Measurements from ENCODE around the gene SCYGR5.
"Not testable (repeated sequence)": the region's sequence is repeated elsewhere in the genome, so short reads cannot be mapped to it uniquely, and the experiment has no call there.

Gene SCYGR5

DNA sequence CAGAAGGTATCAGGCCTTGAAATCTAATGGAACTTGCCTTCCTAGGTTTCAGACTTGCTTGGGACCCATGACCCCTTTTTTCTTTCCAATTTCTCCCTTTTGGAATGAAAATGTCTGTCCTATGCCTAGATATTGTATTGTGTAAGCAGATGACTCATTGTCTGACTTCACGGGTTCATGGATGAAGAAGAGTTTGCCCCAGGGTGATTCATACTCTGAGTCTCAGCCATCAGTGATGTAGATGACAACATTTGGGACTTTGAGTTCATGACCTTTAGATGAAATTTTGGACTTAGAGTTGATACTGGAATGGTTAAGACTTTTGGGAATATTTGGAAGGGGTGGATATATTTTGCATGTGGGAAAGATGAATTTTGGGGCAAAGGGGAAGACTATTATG is 11.2 kb upstream of the SCYGR5 start:
- H3K27me3 ChIP-seq (ENCODE audit: insufficient read depth, insufficient read length), result no peaks in the 10 kb centered on the region
- no peak for DNase-seq (ENCODE audit: low read depth, low spot score)
- H3K4me1 ChIP-seq (ENCODE audit: insufficient read depth, insufficient read length), result no peaks in the 10 kb centered on the region
- H3K9ac ChIP-seq (ENCODE audit: insufficient read length, low read depth), result no peak overlapping the region
- H3K9me3 ChIP-seq (ENCODE audit: insufficient read depth, low read length), result no peaks in the 10 kb centered on the region
- H3K4me3 ChIP-seq (ENCODE audit: insufficient read length, low read depth), result no peak overlapping the region
- TF ChIP-seq ZNF274 (IDR thresholded peaks at IDR 0.05; ENCODE audit: low read depth, low read length), result no peak
- TF ChIP-seq YY1 (IDR thresholded peaks at IDR 0.05; ENCODE audit: insufficient read depth, insufficient read length), result no peak
- no peak for TF ChIP-seq SUZ12 (IDR thresholded peaks at IDR 0.05; ENCODE audit: extremely low read depth, insufficient read depth, insufficient read length)
- no peaks in the 10 kb centered on the region for H3K36me3 ChIP-seq (ENCODE audit: insufficient read depth, insufficient read length, low read length)

GRCh38 chr2:227657199-227657845 is 9.3 kb upstream of the SCYGR5 start:
- Histone ChIP-seq H3K9ac (ENCODE audit: insufficient read length, low read depth) (no peak overlapping the region), H3K9me3 (ENCODE audit: insufficient read depth, low read length) (no peaks in the 10 kb centered on the region), H3K27me3 (ENCODE audit: insufficient read depth, insufficient read length) (no peaks in the 10 kb centered on the region), H3K4me3 (ENCODE audit: insufficient read length, low read depth) (no peak overlapping the region), H3K4me1 (ENCODE audit: insufficient read depth, insufficient read length) (peaks cover 2% of the 10 kb centered on the region), H3K36me3 (ENCODE audit: insufficient read depth, insufficient read length, low read length) (no peaks in the 10 kb centered on the region)
- no peak for DNase-seq (ENCODE audit: low read depth, low spot score)
- TF ChIP-seq SUZ12 (IDR thresholded peaks at IDR 0.05; ENCODE audit: extremely low read depth, insufficient read depth, insufficient read length) (no peak), YY1 (IDR thresholded peaks at IDR 0.05; ENCODE audit: insufficient read depth, insufficient read length) (no peak)

DNA sequence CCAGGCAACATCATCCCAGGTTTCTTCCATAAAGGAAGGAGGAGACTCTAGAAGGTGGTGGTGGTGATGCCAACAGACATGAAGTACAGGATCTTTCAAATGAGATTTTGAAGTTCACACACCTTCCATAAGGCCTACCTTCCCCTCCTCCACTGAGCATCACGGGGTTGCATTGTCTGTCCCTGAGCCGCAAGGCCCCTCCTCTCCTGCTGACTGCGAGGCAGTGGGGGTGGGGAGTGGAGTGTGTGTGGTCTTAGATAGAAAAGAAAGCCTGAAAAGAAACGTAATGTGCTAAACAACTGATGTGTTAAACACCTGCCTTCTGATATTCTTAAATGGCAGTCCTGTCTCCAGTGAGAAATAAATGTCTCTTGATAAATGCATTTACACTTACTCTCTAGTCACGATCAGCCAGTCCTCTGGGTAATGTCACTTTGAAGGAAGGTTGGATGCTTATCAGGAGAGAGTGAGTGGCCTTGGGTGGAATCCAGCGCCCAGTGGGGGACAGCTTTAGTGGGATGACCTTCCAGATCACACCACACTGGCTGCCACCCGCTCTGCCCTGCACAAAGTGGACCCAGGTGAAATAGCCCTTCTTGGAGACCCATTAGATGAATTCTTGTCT is 5.5 kb upstream of the SCYGR5 start:
- TF ChIP-seq ZNF274 (IDR thresholded peaks at IDR 0.05; ENCODE audit: low read depth, low read length), result no peak
- TF ChIP-seq SUZ12 (IDR thresholded peaks at IDR 0.05; ENCODE audit: extremely low read depth, insufficient read depth, insufficient read length), result no peak
- no peak for TF ChIP-seq YY1 (IDR thresholded peaks at IDR 0.05; ENCODE audit: insufficient read depth, insufficient read length)
- Histone ChIP-seq H3K9ac (ENCODE audit: insufficient read length, low read depth) (peak overlapping the region; percentile 23), H3K4me1 (ENCODE audit: insufficient read depth, insufficient read length) (peaks cover 2% of the 10 kb centered on the region)

GRCh38 chr2:227661827-227662226 is 4.8 kb upstream of the SCYGR5 start:
- peaks cover 2% of the 10 kb centered on the region for H3K4me1 ChIP-seq (ENCODE audit: insufficient read depth, insufficient read length)
- no peaks in the 10 kb centered on the region for H3K9me3 ChIP-seq (ENCODE audit: insufficient read depth, low read length)
- no peak overlapping the region for H3K4me3 ChIP-seq (ENCODE audit: insufficient read length, low read depth)
- no peaks in the 10 kb centered on the region for H3K36me3 ChIP-seq (ENCODE audit: insufficient read depth, insufficient read length, low read length)
- no peaks in the 10 kb centered on the region for H3K27me3 ChIP-seq (ENCODE audit: insufficient read depth, insufficient read length)
- no peak for DNase-seq (ENCODE audit: low read depth, low spot score)
- TF ChIP-seq SUZ12 (IDR thresholded peaks at IDR 0.05; ENCODE audit: extremely low read depth, insufficient read depth, insufficient read length) (no peak), ZNF274 (IDR thresholded peaks at IDR 0.05; ENCODE audit: low read depth, low read length) (no peak), YY1 (IDR thresholded peaks at IDR 0.05; ENCODE audit: insufficient read depth, insufficient read length) (no peak)
- H3K9ac ChIP-seq (ENCODE audit: insufficient read length, low read depth), result no peak overlapping the region

More for the DNA sequence above, 5.5 kb upstream of the SCYGR5 start:
- DNase-seq (ENCODE audit: low read depth, low spot score), result peak; percentile 66
- Histone ChIP-seq H3K27me3 (ENCODE audit: insufficient read depth, insufficient read length) (no peaks in the 10 kb centered on the region), H3K36me3 (ENCODE audit: insufficient read depth, insufficient read length, low read length) (no peaks in the 10 kb centered on the region), H3K4me3 (ENCODE audit: insufficient read length, low read depth) (no peak overlapping the region), H3K9me3 (ENCODE audit: insufficient read depth, low read length) (no peaks in the 10 kb centered on the region)

GRCh38 chr2:227665189-227665940 is 1.2 kb upstream of the SCYGR5 start:
- no peaks in the 10 kb centered on the region for H3K27me3 ChIP-seq (ENCODE audit: insufficient read depth, insufficient read length)
- no peaks in the 10 kb centered on the region for H3K9me3 ChIP-seq (ENCODE audit: insufficient read depth, low read length)
- DNase-seq (ENCODE audit: low read depth, low spot score), result no peak
- H3K4me3 ChIP-seq (ENCODE audit: insufficient read length, low read depth), result no peak overlapping the region
- H3K9ac ChIP-seq (ENCODE audit: insufficient read length, low read depth), result no peak overlapping the region
- H3K36me3 ChIP-seq (ENCODE audit: insufficient read depth, insufficient read length, low read length), result no peaks in the 10 kb centered on the region
- peaks cover 2% of the 10 kb centered on the region for H3K4me1 ChIP-seq (ENCODE audit: insufficient read depth, insufficient read length)
- TF ChIP-seq SUZ12 (IDR thresholded peaks at IDR 0.05; ENCODE audit: extremely low read depth, insufficient read depth, insufficient read length) (no peak), ZNF274 (IDR thresholded peaks at IDR 0.05; ENCODE audit: low read depth, low read length) (no peak), YY1 (IDR thresholded peaks at IDR 0.05; ENCODE audit: insufficient read depth, insufficient read length) (no peak)

- Histone ChIP-seq H3K27me3 (ENCODE audit: insufficient read depth, insufficient read length) (no peaks in the 10 kb centered on the region), H3K4me3 (ENCODE audit: insufficient read length, low read depth) (no peak overlapping the region), H3K36me3 (ENCODE audit: insufficient read depth, insufficient read length, low read length) (no peaks in the 10 kb centered on the region), H3K4me1 (ENCODE audit: insufficient read depth, insufficient read length) (no peaks in the 10 kb centered on the region), H3K9ac (ENCODE audit: insufficient read length, low read depth) (no peak overlapping the region), H3K9me3 (ENCODE audit: insufficient read depth, low read length) (no peaks in the 10 kb centered on the region)
- no peak for DNase-seq (ENCODE audit: low read depth, low spot score)
- no peak for TF ChIP-seq YY1 (IDR thresholded peaks at IDR 0.05; ENCODE audit: insufficient read depth, insufficient read length)
- no peak for TF ChIP-seq ZNF274 (IDR thresholded peaks at IDR 0.05; ENCODE audit: low read depth, low read length)
- no peak for TF ChIP-seq SUZ12 (IDR thresholded peaks at IDR 0.05; ENCODE audit: extremely low read depth, insufficient read depth, insufficient read length)
Observed at GRCh38 chr2:227671170-227671905, 4.7 kb downstream of the SCYGR5 start.

GRCh38 chr2:227673620-227674019 is 7.0 kb downstream of the SCYGR5 start:
- not testable (repeated sequence) for DNase-seq (ENCODE audit: low read depth, low spot score); H3K9ac ChIP-seq (ENCODE audit: insufficient read length, low read depth); H3K4me3 ChIP-seq (ENCODE audit: insufficient read length, low read depth); H3K9me3 ChIP-seq (ENCODE audit: insufficient read depth, low read length); H3K36me3 ChIP-seq (ENCODE audit: insufficient read depth, insufficient read length, low read length); H3K4me1 ChIP-seq (ENCODE audit: insufficient read depth, insufficient read length); H3K27me3 ChIP-seq (ENCODE audit: insufficient read depth, insufficient read length)

All from NT2/D1 (cell line).